OCI-LY7 (cell line): Measurements from ENCODE around the gene APBA1. TPM values are rescaled to one million over a fixed set of nuclear protein-coding genes. Genes with fewer than 3 reads are reported as not detected.
A peak's percentile ranks its signal among the peaks of the same experiment; 100 is the strongest.

Experiments
- BruUV-seq: library from RNA; stranded (reverse); fragments of 400-500 nt; replicated peaks from 2 replicates; lab custom pipeline; 2021; lab: Mats Ljungman, UMichigan
- CTCF ChIA-PET: fragments of 300-600 bp; sonication (Branson Sonifier 250); formaldehyde crosslinking; loops from one replicate; lab custom pipeline; 2022; ENCODE audit warnings: antibody characterized with exemption; ENCODE audit not compliant: unreplicated experiment; lab: Charles Lee
- POLR2A ChIA-PET: fragments of 300-600 bp; sonication (Branson Sonifier 250); formaldehyde crosslinking; loops from one replicate; lab custom pipeline; 2022; ENCODE audit warnings: antibody characterized with exemption; lab: Charles Lee
- DNase-seq: peaks from one replicate; pipeline ENCODE4 v3.0.0-alpha.2; 2015; ENCODE audit warnings: low spot score
- H2AFZ ChIP-seq: fragments of 200-600 bp; sonication (generic), shearing (Covaris generic); 2 replicates; pipeline ENCODE4 v1.6.1; 2014; ENCODE audit warnings: mild to moderate bottlenecking, antibody characterized with exemption, low read length, moderate library complexity
- H3K27ac ChIP-seq: fragments of 200-600 bp; sonication (generic); 2 replicates; pipeline ENCODE4 v1.5.1; 2014; ENCODE audit warnings: mixed run types, low read depth, mild to moderate bottlenecking, moderate library complexity, low read length, inconsistent platforms; ENCODE audit not compliant: poor library complexity, severe bottlenecking
- H3K36me3 ChIP-seq: fragments of 200-600 bp; sonication (generic); 2 replicates; pipeline ENCODE4 v1.6.1; 2014; ENCODE audit warnings: mild to moderate bottlenecking, antibody characterized with exemption, low read length, moderate library complexity, mixed read lengths; ENCODE audit not compliant: insufficient read depth
- H3K4me1 ChIP-seq: fragments of 200-600 bp; sonication (generic); 2 replicates; pipeline ENCODE4 v1.5.1; 2014; ENCODE audit warnings: mild to moderate bottlenecking, low read length; ENCODE audit not compliant: insufficient read depth, poor library complexity, severe bottlenecking
- H3K4me2 ChIP-seq: fragments of 200-600 bp; sonication (generic); 2 replicates; pipeline ENCODE4 v1.6.1; 2014; ENCODE audit warnings: mild to moderate bottlenecking, low read length
- H3K4me3 ChIP-seq: fragments of 200-600 bp; sonication (generic); 2 replicates; pipeline ENCODE4 v1.5.1; 2014; ENCODE audit warnings: mild to moderate bottlenecking, low read depth, low read length; ENCODE audit not compliant: poor library complexity, severe bottlenecking
- H3K79me2 ChIP-seq: fragments of 200-600 bp; sonication (generic); 2 replicates; pipeline ENCODE4 v1.6.1; 2016; ENCODE audit warnings: low read depth, mild to moderate bottlenecking, low read length, moderate library complexity, mixed read lengths; ENCODE audit not compliant: insufficient read depth
- H3K9me2 ChIP-seq: fragments of 200-600 bp; sonication (generic); 2 replicates; pipeline ENCODE4 v1.6.1; 2016; ENCODE audit warnings: mild to moderate bottlenecking, low read length, mixed read lengths; ENCODE audit not compliant: insufficient read depth
- H3K9me3 ChIP-seq: fragments of 200-600 bp; sonication (generic); 2 replicates; pipeline ENCODE4 v1.6.1; 2014; ENCODE audit warnings: mild to moderate bottlenecking, mixed run types, low read length, mixed read lengths
- H4K20me1 ChIP-seq: fragments of 200-600 bp; sonication (generic); 2 replicates; pipeline ENCODE4 v1.6.1; 2014; ENCODE audit warnings: mild to moderate bottlenecking, antibody characterized with exemption, low read length, moderate library complexity, mixed read lengths; ENCODE audit not compliant: insufficient read depth
- CTCF ChIP-seq: fragments of 200-600 bp; sonication (generic); conservative IDR thresholded peaks from 2 replicates; pipeline ENCODE4 v1.5.1; 2014; ENCODE audit warnings: mild to moderate bottlenecking, antibody characterized with exemption, low read length, moderate library complexity, mixed read lengths
- EZH2phosphoT487 ChIP-seq: fragments of 200-600 bp; sonication (generic); IDR thresholded peaks from 2 replicates; pipeline ENCODE4 v1.6.1; 2018; ENCODE audit warnings: low read depth, borderline replicate concordance, mild to moderate bottlenecking, mixed run types, antibody characterized with exemption, low read length, moderate library complexity, mixed read lengths
- intact Hi-C: fragments of 100-400 bp; cut with micrococcal nuclease; formaldehyde crosslinking; loops from one replicate; pipeline ENCODE4 v1.10.0; 2022; ENCODE audit not compliant: unreplicated experiment
- total RNA-seq, 2 experiments: library from RNA; depleted of rRNA in 1 of 2; stranded (reverse); fragments of >200 nt in 1 of 2; shearing (Covaris generic) in 1 of 2; gene quantifications; 2 replicates each; pipeline ENCODE4 v1.2.3, GENCODE V29; 2014 to 2022

The APBA1 gene
- total RNA-seq, 2 experiments from 2014 or later, result not detected

- H3K4me3 ChIP-seq, result no peak overlapping the region
- no peak overlapping the region for H3K4me2 ChIP-seq
- TF ChIP-seq CTCF, result no peak
- TF ChIP-seq EZH2phosphoT487, result no peak
- H3K9me2 ChIP-seq, result no peaks in the 10 kb centered on the region
- BruUV-seq, result no TSS peak
- CTCF ChIA-PET, result no interaction called here
- H3K79me2 ChIP-seq, result no peaks in the 10 kb centered on the region
- POLR2A ChIA-PET, result no interaction called here
- no peak overlapping the region for H2AFZ ChIP-seq
- intact Hi-C loops, result loop anchor here (5.0 kb wide), 1 partner anchor 203 kb away; no protein-coding TSS in a partner anchor
- no peak overlapping the region for H3K27ac ChIP-seq
- H3K9me3 ChIP-seq, result no peaks in the 10 kb centered on the region
- no peaks in the 10 kb centered on the region for H3K36me3 ChIP-seq
- no peaks in the 10 kb centered on the region for H4K20me1 ChIP-seq
- no peak for DNase-seq
- H3K4me1 ChIP-seq, result no peaks in the 10 kb centered on the region
These were observed 2.0 kb upstream of the APBA1 start for GRCh38 chr9:69674112-69674685.

GRCh38 chr9:69673311-69673640, 1.1 kb upstream of the APBA1 start:
- Histone ChIP-seq H4K20me1 (no peaks in the 10 kb centered on the region), H3K9me3 (no peaks in the 10 kb centered on the region), H3K79me2 (no peaks in the 10 kb centered on the region), H3K36me3 (no peaks in the 10 kb centered on the region), H3K9me2 (no peaks in the 10 kb centered on the region), H3K4me3 (peak overlapping the region; percentile 49), H3K4me1 (no peaks in the 10 kb centered on the region), H3K4me2 (peak overlapping the region; percentile 67), H2AFZ (0 out of 2 replicates have a peak overlapping the region, but pooled peaks have one; percentile 51), H3K27ac (no peak overlapping the region)
- BruUV-seq, result no TSS peak
- no peak for TF ChIP-seq EZH2phosphoT487
- no peak for TF ChIP-seq CTCF
- ChIA-PET CTCF (interaction anchor here (0.5 kb wide), 1 partner anchor 41 kb away, joined by 3 read pairs; no protein-coding TSS in a partner anchor), POLR2A (no interaction called here)
- DNase-seq, result no peak
- intact Hi-C loops, result loop anchor here (5.0 kb wide), 1 partner anchor 204 kb away; no protein-coding TSS in a partner anchor

GRCh38 chr9:69672596-69673310, 582 bp upstream of the APBA1 start:
- no peaks in the 10 kb centered on the region for H4K20me1 ChIP-seq
- POLR2A ChIA-PET, result no interaction called here
- CTCF ChIA-PET, result interaction anchor here (0.6 kb wide), 1 partner anchor 262 kb away, joined by 3 read pairs; no protein-coding TSS in a partner anchor
- H3K9me2 ChIP-seq, result no peaks in the 10 kb centered on the region
- peak overlapping the region; percentile 67 for H3K4me2 ChIP-seq
- no peaks in the 10 kb centered on the region for H3K36me3 ChIP-seq
- H3K27ac ChIP-seq, result no peak overlapping the region
- DNase-seq, result peak; percentile 68
- no peaks in the 10 kb centered on the region for H3K9me3 ChIP-seq
- BruUV-seq, result no TSS peak
- H3K4me3 ChIP-seq, result peak overlapping the region; percentile 49
- no peaks in the 10 kb centered on the region for H3K79me2 ChIP-seq
- TF ChIP-seq EZH2phosphoT487 (no peak), CTCF (peak; percentile 80)
- H3K4me1 ChIP-seq, result no peaks in the 10 kb centered on the region
- H2AFZ ChIP-seq, result 0 out of 2 replicates have a peak overlapping the region, but pooled peaks have one; percentile 51
- intact Hi-C loops, result loop anchor here (5.0 kb wide), 1 partner anchor 205 kb away; no protein-coding TSS in a partner anchor
